ENCODE data around the gene SAMD4A. TPM values are rescaled to one million over a fixed set of nuclear protein-coding genes. Genes with fewer than 3 reads are reported as not detected.

Gene SAMD4A
- total and polyA plus RNA-seq, 2 of the 4 experiments (the other 2 are of a cell fraction) = 22.9 to 38.2 TPM

DNA sequence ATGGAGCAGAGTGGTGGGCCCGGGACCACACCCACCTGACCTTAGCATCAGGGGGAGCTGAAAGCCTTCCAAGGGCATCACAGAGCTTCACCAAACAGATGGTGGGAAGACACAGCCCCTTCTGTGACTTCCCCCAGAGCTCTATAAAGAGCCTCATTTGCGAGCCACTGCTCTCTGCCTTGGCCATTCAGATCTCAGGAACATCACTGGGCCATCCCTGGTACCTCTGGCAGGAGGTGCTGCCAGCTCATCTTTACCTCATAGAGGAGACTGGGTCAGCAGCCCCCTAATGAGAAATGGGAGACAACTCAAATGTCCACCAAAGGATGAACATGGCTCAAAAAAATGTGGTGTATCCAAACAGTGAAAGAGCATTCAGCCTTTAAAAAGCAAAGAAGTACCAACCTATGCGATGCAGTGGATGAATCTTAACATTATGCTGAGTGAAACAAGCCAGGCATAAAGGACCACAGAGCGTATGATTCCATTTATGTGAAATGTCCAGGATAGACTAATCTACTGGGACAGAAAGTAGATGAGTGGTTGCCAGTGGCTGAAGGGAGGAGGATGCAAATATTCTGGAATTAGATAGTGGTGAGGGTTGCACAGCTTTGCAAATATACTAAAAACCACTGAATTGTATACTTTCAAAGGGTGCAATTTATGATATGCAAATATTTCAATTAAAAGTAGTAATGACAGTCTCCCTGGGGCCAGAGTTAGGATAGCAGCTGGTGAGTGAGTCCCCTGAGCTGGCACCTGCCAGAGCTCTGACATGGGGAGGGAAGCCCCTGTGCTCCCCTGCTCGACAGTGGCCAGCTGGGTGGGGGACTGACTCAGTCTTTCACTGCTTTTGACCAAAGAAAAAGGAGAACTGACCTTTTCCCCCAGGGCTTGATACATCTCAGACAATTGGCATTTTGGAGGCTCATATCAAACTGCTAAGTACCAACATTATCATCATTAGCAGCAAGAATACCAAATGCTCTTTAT, 219.1 kb downstream of the SAMD4A start (continued):
- TF ChIP-seq RFX5 (IDR thresholded peaks at IDR 0.05; ENCODE audit: low read depth, low read length) (no peak), MAZ (IDR thresholded peaks at IDR 0.05; ENCODE audit: borderline replicate concordance, low read depth, low read length) (no peak)

- H3K4me3 ChIP-seq (ENCODE audit: insufficient read depth, low read depth, low read length) = no peak overlapping the region
- no peak overlapping the region for H2BK20ac ChIP-seq (ENCODE audit: low read depth, low read length)
- 100% methylated on average over 1 of the region's 3 CpGs; no CpG with 5 or more reads in 1 of the 2 experiments for WGBS, 2 experiments (ENCODE audit: extremely low coverage in 2 of 2, insufficient read length in 1 of 2)
- no peak overlapping the region for H4K8ac ChIP-seq (ENCODE audit: low read depth in 2 of 2, low read length in 2 of 2)
- no peak overlapping the region for H3K23ac ChIP-seq (ENCODE audit: low read depth, low read length)
- no peak overlapping the region for H2AK9ac ChIP-seq (replicated peaks; ENCODE audit: low read depth, low read length, poor library complexity)
- no peak overlapping the region for H3K4ac ChIP-seq (ENCODE audit: low read depth, low read length)
- BruUV-seq (replicated peaks) = no TSS peak
- H2BK120ac ChIP-seq (ENCODE audit: low read depth, low read length) = no peak overlapping the region
- DNase-seq (no peak), ATAC-seq (ENCODE audit: low read depth) (no peak)
- dilution Hi-C loops (cut with HindIII; ENCODE audit: low sequenced_read_pairs, unreplicated experiment) = no loop called here
- CTCF ChIA-PET = no interaction called here
- no peak overlapping the region for H3K56ac ChIP-seq (ENCODE audit: extremely low read depth, insufficient read depth, low read length)
- H3K79me1 ChIP-seq (ENCODE audit: low read depth in 1 of 2, low read length in 2 of 2) = peaks cover 12 to 57% of the 10 kb centered on the region in 2 experiments
- in situ Hi-C loops (cut with MboI; ENCODE audit: low sequenced_read_pairs) = no loop called here
- no peak overlapping the region for H3K4me2 ChIP-seq (ENCODE audit: low read depth, low read length)
- no peak overlapping the region for H2AFZ ChIP-seq (replicated peaks; ENCODE audit: low read length, poor library complexity)
- H3K27ac ChIP-seq (ENCODE audit: insufficient read depth, low read length) = no peak overlapping the region
- POLR2A ChIA-PET (ENCODE audit: unreplicated experiment) = no interaction called here
- 0 out of 2 replicates have a peak, but pooled peaks cover 6% of the 10 kb centered on the region for H4K20me1 ChIP-seq (ENCODE audit: insufficient read depth, low read length)
- no peak overlapping the region for H2BK15ac ChIP-seq (ENCODE audit: low read depth, low read length)
- H3K9me1 ChIP-seq (ENCODE audit: insufficient read depth, low read length) = peaks cover 25% of the 10 kb centered on the region
- H4K5ac ChIP-seq (ENCODE audit: low read depth, low read length) = no peak overlapping the region
- no peak overlapping the region for H3K14ac ChIP-seq (replicated peaks; ENCODE audit: low read depth, low read length)
- H3K27me3 ChIP-seq (ENCODE audit: control insufficient read depth, insufficient read depth, low read length) = no peaks in the 10 kb centered on the region
- H3K18ac ChIP-seq (ENCODE audit: low read depth, low read length) = no peak overlapping the region
- no peaks in the 10 kb centered on the region for H3K9me3 ChIP-seq (ENCODE audit: control insufficient read depth, insufficient read depth, low read length)
- no peak overlapping the region for H2AK5ac ChIP-seq (ENCODE audit: low read depth, low read length)
- H2BK5ac ChIP-seq (ENCODE audit: low read depth, low read length, poor library complexity, severe bottlenecking) = no peak overlapping the region
- intact Hi-C loops (cut with micrococcal nuclease) = no loop called here
- no peak overlapping the region for H4K91ac ChIP-seq (ENCODE audit: insufficient read depth, low read depth, low read length)
- H3K36me3 ChIP-seq (ENCODE audit: control insufficient read depth, insufficient read depth, low read length) = peaks cover 64% of the 10 kb centered on the region
- peaks cover 14% of the 10 kb centered on the region; the same call in 1 of the 2 replicates for H3K4me1 ChIP-seq (ENCODE audit: control insufficient read depth, insufficient read depth, low read length)
- H3K9ac ChIP-seq (ENCODE audit: low read depth, low read length) = no peak overlapping the region
- TF ChIP-seq BHLHE40 (IDR thresholded peaks at IDR 0.05; ENCODE audit: low read depth, low read length) (no peak), RFX5 (IDR thresholded peaks at IDR 0.05; ENCODE audit: low read depth, low read length) (no peak), CTCF (conservative IDR thresholded peaks at IDR 0.05; ENCODE audit: low read depth, low read length) (no peak), CEBPB (IDR thresholded peaks at IDR 0.05; ENCODE audit: low read depth, low read length) (no peak), USF2 (IDR thresholded peaks at IDR 0.05; ENCODE audit: low read depth, low read length) (no peak), ELK1 (IDR thresholded peaks at IDR 0.05; ENCODE audit: borderline replicate concordance, low read depth, low read length) (no peak), RAD21 (IDR thresholded peaks at IDR 0.05; ENCODE audit: low read length) (no peak), FOS (IDR thresholded peaks at IDR 0.05; ENCODE audit: low read depth, low read length) (no peak), MAZ (IDR thresholded peaks at IDR 0.05; ENCODE audit: borderline replicate concordance, low read depth, low read length) (no peak), RCOR1 (IDR thresholded peaks at IDR 0.05; ENCODE audit: insufficient replicate concordance, low read length) (no peak), CHD1 (IDR thresholded peaks at IDR 0.05; ENCODE audit: low read depth, low read length) (no peak)
Measured at GRCh38 chr14:54786838-54787237, 219.9 kb downstream of the SAMD4A start.
